HUES6 (cell line): ENCODE measurements around the gene WWOX.
"Not testable (repeated sequence)": the region's sequence is repeated elsewhere in the genome, so short reads cannot be mapped to it uniquely, and the experiment has no call there.

Experiments
- H3K27ac ChIP-seq: 2 replicates; pipeline ENCODE4 v1.7.0; 2013; ENCODE audit warnings: low read depth, mild to moderate bottlenecking, low read length, inconsistent platforms
- H3K27me3 ChIP-seq: 2 replicates; pipeline ENCODE4 v1.6.1; 2013; ENCODE audit warnings: low read length; ENCODE audit not compliant: control insufficient read depth, insufficient read depth
- H3K36me3 ChIP-seq: 2 replicates; pipeline ENCODE4 v1.6.1; 2013; ENCODE audit warnings: low read length; ENCODE audit not compliant: control insufficient read depth, insufficient read depth
- H3K4me1 ChIP-seq: 2 replicates; pipeline ENCODE4 v1.6.1; 2013; ENCODE audit warnings: low read length; ENCODE audit not compliant: control insufficient read depth, insufficient read depth
- H3K4me3 ChIP-seq: 2 replicates; pipeline ENCODE4 v1.5.1; 2013; ENCODE audit warnings: low read depth, low read length
- H3K9ac ChIP-seq: one replicate; pipeline ENCODE4 v1.6.1; 2013; ENCODE audit warnings: mild to moderate bottlenecking, low read length
- H3K9me3 ChIP-seq: 2 replicates; pipeline ENCODE4 v1.6.1; 2013; ENCODE audit warnings: low read depth, low read length; ENCODE audit not compliant: control insufficient read depth, insufficient read depth

The WWOX gene

GRCh38 chr16:79218351-79218750, 1118.9 kb downstream of the WWOX start:
- no peak overlapping the region for H3K27ac ChIP-seq
- peaks cover under 1% of the 10 kb centered on the region; the same call in 1 of the 2 replicates for H3K4me1 ChIP-seq
- no peaks in the 10 kb centered on the region for H3K27me3 ChIP-seq
- H3K4me3 ChIP-seq: no peak overlapping the region
- no peak overlapping the region for H3K9ac ChIP-seq
- 0 out of 2 replicates have a peak, but pooled peaks cover 3% of the 10 kb centered on the region for H3K9me3 ChIP-seq
- H3K36me3 ChIP-seq: no peaks in the 10 kb centered on the region

DNA sequence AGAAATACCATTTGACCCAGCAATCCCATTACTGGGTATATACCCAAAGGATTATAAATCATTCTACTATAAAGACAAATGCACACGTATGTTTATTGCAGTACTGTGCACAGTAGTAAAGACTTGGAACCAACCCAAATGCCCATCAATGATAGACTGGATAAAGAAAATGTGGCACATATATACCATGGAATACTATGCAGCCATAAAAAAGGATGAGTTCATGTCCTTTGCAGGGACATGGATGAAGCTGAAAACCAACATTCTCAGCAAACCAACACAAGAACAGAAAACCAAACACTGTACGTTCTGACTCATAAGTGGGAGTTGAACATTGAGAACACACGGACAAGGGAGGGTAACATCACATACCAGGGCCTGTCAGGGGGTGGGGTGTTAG, 1126.5 kb downstream of the WWOX start:
- not testable (repeated sequence) for H3K9ac ChIP-seq, H3K4me1 ChIP-seq, H3K27ac ChIP-seq, H3K36me3 ChIP-seq, H3K4me3 ChIP-seq, H3K9me3 ChIP-seq, H3K27me3 ChIP-seq

DNA sequence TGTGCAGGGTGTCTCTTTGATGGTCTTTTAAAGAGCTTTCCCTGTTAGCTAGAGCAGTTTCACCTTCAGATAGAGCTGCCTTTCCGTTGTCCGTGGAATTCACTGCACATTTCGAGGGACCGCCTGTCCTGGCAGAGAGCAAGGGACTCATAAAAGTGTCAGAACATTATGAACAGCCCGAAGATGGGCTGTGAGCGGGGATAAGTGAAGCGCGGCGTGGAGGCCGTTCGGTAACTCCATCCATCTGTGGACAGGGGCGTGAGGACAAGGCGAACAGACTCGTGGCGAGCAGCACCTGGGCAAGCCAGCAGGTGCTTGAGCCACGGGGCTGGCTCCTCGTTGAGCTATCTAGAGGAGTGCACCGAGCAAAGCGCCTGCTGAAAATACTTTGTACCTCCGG, 1129.9 kb downstream of the WWOX start:
- no peaks in the 10 kb centered on the region for H3K9me3 ChIP-seq
- no peak overlapping the region for H3K9ac ChIP-seq
- H3K36me3 ChIP-seq: no peaks in the 10 kb centered on the region
- no peaks in the 10 kb centered on the region for H3K27me3 ChIP-seq
- no peak overlapping the region for H3K27ac ChIP-seq
- H3K4me1 ChIP-seq: no peaks in the 10 kb centered on the region
- H3K4me3 ChIP-seq: no peak overlapping the region

DNA sequence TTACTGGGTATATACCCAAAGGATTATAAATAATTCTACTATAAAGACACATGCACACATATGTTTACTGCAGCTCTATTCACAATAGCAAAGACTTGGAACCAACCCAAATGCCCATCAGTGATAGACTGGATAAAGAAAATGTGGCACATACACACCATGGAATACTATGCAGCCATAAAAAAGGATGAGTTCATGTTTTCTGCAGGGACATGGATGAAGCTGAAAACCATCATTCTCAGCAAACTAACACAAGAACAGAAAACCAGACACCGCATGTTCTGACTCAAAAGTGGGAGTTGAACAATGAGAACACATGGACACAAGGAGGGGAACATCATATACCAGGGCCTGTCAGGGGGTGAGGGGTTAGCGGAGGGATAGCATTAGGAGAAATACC, 1146.2 kb downstream of the WWOX start:
- not testable (repeated sequence) for H3K4me3 ChIP-seq, H3K27me3 ChIP-seq, H3K27ac ChIP-seq, H3K9ac ChIP-seq, H3K4me1 ChIP-seq, H3K9me3 ChIP-seq, H3K36me3 ChIP-seq

DNA sequence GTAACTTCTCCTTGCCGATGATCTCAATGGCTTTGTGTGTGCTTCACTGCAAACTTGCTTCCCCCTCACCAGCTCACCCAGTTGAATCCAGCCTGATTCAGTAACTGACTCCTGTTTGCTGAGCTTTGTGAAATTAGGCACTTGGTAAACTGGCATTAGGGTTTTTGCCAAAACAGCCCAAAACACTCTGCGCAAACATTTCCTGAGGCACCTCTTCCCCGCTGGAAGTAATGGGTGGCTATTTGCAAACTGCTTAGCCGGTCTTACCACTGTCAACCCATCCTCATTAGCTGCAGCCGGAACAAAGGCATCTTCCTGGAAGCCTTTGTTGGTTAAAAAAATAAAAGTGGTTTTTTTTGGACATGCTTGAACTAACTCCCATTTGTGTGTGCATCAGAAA, 1147.9 kb downstream of the WWOX start:
- Histone ChIP-seq H3K9ac (no peak overlapping the region), H3K4me3 (no peak overlapping the region), H3K27me3 (no peaks in the 10 kb centered on the region), H3K4me1 (peaks cover 6% of the 10 kb centered on the region; the same call in 1 of the 2 replicates), H3K27ac (no peak overlapping the region), H3K9me3 (no peaks in the 10 kb centered on the region), H3K36me3 (no peaks in the 10 kb centered on the region)

DNA sequence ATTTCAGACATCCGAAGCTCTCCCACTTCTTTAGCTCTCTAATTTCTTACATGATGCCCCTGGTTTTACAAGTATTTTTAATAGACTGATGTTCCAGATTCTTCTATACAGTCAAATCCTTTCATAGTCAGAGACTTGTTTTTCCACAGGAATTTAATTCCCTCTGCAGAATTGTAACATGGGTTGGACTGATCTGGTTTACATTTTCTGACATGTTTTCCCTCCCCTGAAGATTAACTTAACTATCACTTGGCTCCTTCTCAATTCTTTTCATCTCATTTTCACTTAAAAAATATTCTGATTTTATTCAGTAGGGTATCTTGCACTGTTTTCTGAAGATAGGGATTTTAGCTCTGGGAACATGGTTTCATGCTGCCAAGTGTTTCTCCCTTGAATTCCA, 1148.9 kb downstream of the WWOX start:
- Histone ChIP-seq H3K9ac (no peak overlapping the region), H3K27me3 (no peaks in the 10 kb centered on the region), H3K4me1 (peaks cover 6% of the 10 kb centered on the region; the same call in 1 of the 2 replicates), H3K9me3 (no peaks in the 10 kb centered on the region), H3K27ac (no peak overlapping the region), H3K36me3 (no peaks in the 10 kb centered on the region), H3K4me3 (no peak overlapping the region)

- H3K27ac ChIP-seq: no peak overlapping the region
- H3K4me3 ChIP-seq: no peak overlapping the region
- H3K9me3 ChIP-seq: no peaks in the 10 kb centered on the region
- no peak overlapping the region for H3K9ac ChIP-seq
- no peaks in the 10 kb centered on the region for H3K27me3 ChIP-seq
- H3K36me3 ChIP-seq: no peaks in the 10 kb centered on the region
- peaks cover 6% of the 10 kb centered on the region; the same call in 1 of the 2 replicates for H3K4me1 ChIP-seq
Measured at GRCh38 chr16:79250502-79251098, 1151.1 kb downstream of the WWOX start.

GRCh38 chr16:79253100-79253631, 1153.7 kb downstream of the WWOX start:
- H3K27me3 ChIP-seq: no peaks in the 10 kb centered on the region
- no peaks in the 10 kb centered on the region for H3K36me3 ChIP-seq
- H3K27ac ChIP-seq: no peak overlapping the region
- H3K4me1 ChIP-seq: no peaks in the 10 kb centered on the region
- no peak overlapping the region for H3K4me3 ChIP-seq
- H3K9ac ChIP-seq: no peak overlapping the region
- no peaks in the 10 kb centered on the region for H3K9me3 ChIP-seq

DNA sequence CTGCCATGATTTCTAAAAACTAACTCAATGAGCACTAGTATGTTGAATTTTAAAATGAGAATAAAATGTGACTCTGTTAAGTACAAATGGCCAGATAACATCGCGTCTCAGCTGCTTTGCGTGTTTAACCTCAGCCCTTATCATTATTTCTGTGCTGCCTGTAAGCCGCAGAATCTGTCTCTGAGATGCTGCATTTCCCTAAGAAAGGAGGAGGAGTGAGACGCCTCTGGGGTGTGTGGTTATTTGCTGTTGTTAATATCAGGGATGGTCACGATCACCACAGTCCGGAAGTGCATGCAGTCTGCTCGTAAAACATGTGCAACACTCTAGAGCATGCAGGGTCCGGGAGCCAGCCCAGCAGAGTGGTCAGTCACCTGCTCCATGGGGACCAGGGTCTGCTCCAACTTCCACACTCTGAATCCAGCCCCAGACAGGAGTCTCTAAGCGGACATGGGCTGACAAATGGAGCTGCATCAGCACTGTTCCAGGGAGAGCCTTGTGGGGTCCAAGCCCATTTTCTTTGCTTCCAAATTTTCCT, 1158.6 kb downstream of the WWOX start:
- peaks cover 5% of the 10 kb centered on the region for H3K4me1 ChIP-seq
- H3K36me3 ChIP-seq: no peaks in the 10 kb centered on the region
- no peaks in the 10 kb centered on the region for H3K9me3 ChIP-seq
- no peak overlapping the region for H3K4me3 ChIP-seq
- H3K9ac ChIP-seq: no peak overlapping the region
- H3K27ac ChIP-seq: no peak overlapping the region
- 0 out of 2 replicates have a peak, but pooled peaks cover 5% of the 10 kb centered on the region for H3K27me3 ChIP-seq

GRCh38 chr16:79260890-79261289, 1161.4 kb downstream of the WWOX start:
- H3K4me1 ChIP-seq, H3K27me3 ChIP-seq, H3K9me3 ChIP-seq, H3K36me3 ChIP-seq, H3K9ac ChIP-seq, H3K4me3 ChIP-seq, H3K27ac ChIP-seq: not testable (repeated sequence)

DNA sequence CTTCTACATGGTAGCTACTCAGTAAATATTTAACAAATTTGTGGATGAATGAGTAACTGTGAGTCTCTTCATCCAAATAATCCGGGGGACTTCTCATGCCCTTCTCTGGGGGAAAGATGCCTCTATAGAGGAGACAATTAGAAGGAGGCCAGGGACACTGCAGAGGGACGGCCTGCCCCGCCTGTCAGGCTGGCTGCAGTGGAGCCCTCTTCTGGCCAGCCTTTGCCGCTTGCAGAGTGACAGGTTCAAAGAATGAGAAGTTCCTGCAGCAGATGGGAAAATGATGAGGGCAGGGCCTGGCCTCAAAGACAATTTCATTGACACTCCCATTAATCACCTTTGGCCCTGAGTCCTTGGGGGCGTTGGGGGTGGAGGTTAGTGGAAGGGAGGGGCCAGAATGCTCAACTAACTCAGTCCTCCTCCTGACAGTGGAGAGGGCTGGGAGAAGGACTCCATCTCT, 1162.1 kb downstream of the WWOX start:
- no peaks in the 10 kb centered on the region for H3K9me3 ChIP-seq

More for the DNA sequence above, 1162.1 kb downstream of the WWOX start:
- Histone ChIP-seq H3K27ac (no peak overlapping the region), H3K27me3 (0 out of 2 replicates have a peak, but pooled peaks cover 5% of the 10 kb centered on the region), H3K36me3 (no peaks in the 10 kb centered on the region), H3K4me1 (peaks cover 5% of the 10 kb centered on the region), H3K9ac (no peak overlapping the region), H3K4me3 (no peak overlapping the region)
